GM19043 (cell line): ENCODE data around the gene PREX1.

Experiments used
- ATAC-seq: cut with Tn5 transposase; IDR thresholded peaks from one replicate; pipeline ENCODE4 v1.9.1; 2021; ENCODE audit warnings: low read depth; ENCODE audit not compliant: unreplicated experiment

Gene PREX1

GRCh38 chr20:48722737-48723191 is 105.0 kb downstream of the PREX1 start:
- ATAC-seq: no peak

GRCh38 chr20:48722002-48722731 is 105.6 kb downstream of the PREX1 start:
- no peak for ATAC-seq

GRCh38 chr20:48721324-48722001 is 106.3 kb downstream of the PREX1 start:
- ATAC-seq: no peak

GRCh38 chr20:48720256-48720985 is 107.4 kb downstream of the PREX1 start:
- ATAC-seq: no peak

GRCh38 chr20:48719598-48720255 is 108.1 kb downstream of the PREX1 start:
- ATAC-seq: no peak

GRCh38 chr20:48718786-48719578 is 108.8 kb downstream of the PREX1 start:
- no peak for ATAC-seq

- ATAC-seq: no peak
These were observed 110.0 kb downstream of the PREX1 start for GRCh38 chr20:48717680-48718223.

- ATAC-seq: no peak
These were observed 110.6 kb downstream of the PREX1 start for GRCh38 chr20:48717095-48717672.

GRCh38 chr20:48716541-48716940 is 111.3 kb downstream of the PREX1 start:
- ATAC-seq: no peak

GRCh38 chr20:48716086-48716485 is 111.7 kb downstream of the PREX1 start:
- ATAC-seq: no peak

- no peak for ATAC-seq
These were observed 113.0 kb downstream of the PREX1 start for GRCh38 chr20:48714764-48715163.

- ATAC-seq: no peak
These were observed 115.9 kb downstream of the PREX1 start for GRCh38 chr20:48711696-48712464.

GRCh38 chr20:48711044-48711428 is 116.8 kb downstream of the PREX1 start:
- ATAC-seq: no peak

- ATAC-seq: no peak
These were observed 117.3 kb downstream of the PREX1 start for GRCh38 chr20:48710341-48711043.

- no peak for ATAC-seq
These were observed 118.1 kb downstream of the PREX1 start for GRCh38 chr20:48709744-48710143.

GRCh38 chr20:48709058-48709691 is 118.6 kb downstream of the PREX1 start:
- ATAC-seq: no peak

GRCh38 chr20:48708630-48709029 is 119.2 kb downstream of the PREX1 start:
- ATAC-seq: no peak

GRCh38 chr20:48708116-48708515 is 119.7 kb downstream of the PREX1 start:
- no peak for ATAC-seq
